K562 (cell line): Measurements from ENCODE around the gene FOXJ2. TPM values are rescaled to one million over a fixed set of nuclear protein-coding genes. Genes with fewer than 3 reads are reported as not detected.

Experiments used
- CBX1 ChIP-seq: sonication (generic); IDR thresholded peaks from 2 replicates; pipeline ENCODE4 v1.6.1; 2016; ENCODE audit warnings: antibody characterized with exemption, low read depth, mild to moderate bottlenecking
- E2F6 ChIP-seq, 2 experiments: IDR thresholded peaks; 2 replicates each; pipeline ENCODE4 v1.6.1; 2011; ENCODE audit warnings: borderline replicate concordance in 1 of 2, control low read depth in 1 of 2, low read depth in 1 of 2, low read length in 1 of 2, mild to moderate bottlenecking in 1 of 2, mixed read lengths in 1 of 2, moderate library complexity in 1 of 2; ENCODE audit not compliant: insufficient read depth in 1 of 2, insufficient read length in 1 of 2, poor library complexity in 1 of 2, severe bottlenecking in 1 of 2; ENCODE audit errors: extremely low read depth in 1 of 2
- FOSL1 ChIP-seq: fragments of 200-800 bp; sonication (Bioruptor generic); conservative IDR thresholded peaks from 2 replicates; pipeline ENCODE4 v1.6.1; 2016; ENCODE audit warnings: missing genetic modification characterization, missing compliant biosample characterization
- ID3 ChIP-seq, 2 experiments: fragments of 250-450 bp in 1 of 2; fragments of 450-650 bp in 1 of 2; sonication (Bioruptor Pico) in 1 of 2; IDR thresholded peaks; 2 replicates each; pipeline versions ENCODE4 v1.6.1 to v1.8.0; 2016 to 2021; ENCODE audit warnings: mild to moderate bottlenecking in 2 of 2, moderate library complexity in 2 of 2, missing compliant biosample characterization in 1 of 2, missing genetic modification characterization in 1 of 2
- MGA ChIP-seq: fragments of 450-650 bp; IDR thresholded peaks from 2 replicates; pipeline ENCODE4 v1.6.1; 2016; ENCODE audit warnings: mild to moderate bottlenecking, moderate library complexity
- PRDM10 ChIP-seq: fragments of 450-650 bp; IDR thresholded peaks from 2 replicates; pipeline ENCODE4 v1.6.1; 2018; ENCODE audit not compliant: partially characterized antibody
- TAF7 ChIP-seq: fragments of 450-650 bp; IDR thresholded peaks from 2 replicates; pipeline ENCODE4 v1.6.1; 2016; ENCODE audit warnings: missing genetic modification characterization, missing compliant biosample characterization
- polyA plus RNA-seq, 8 experiments: library from polyadenylated mRNA; depleted of rRNA in 4 of 8; stranded (reverse) in 5 of 8; unstranded in 3 of 8; fragments of >200 nt; fragmentation: Nextera tagmentation in 2 of 8; fragmentation: Illumina TruSeq in 1 of 8; extraction: Ambion mirVana in 2 of 8; extraction: Trizol in 1 of 8; gene quantifications; 2 replicates each; pipeline versions ENCODE4 v1.2.1 to v1.2.3, GENCODE V29; 2011 to 2014; ENCODE audit warnings: inconsistent platforms in 1 of 8, missing spikeins in 1 of 8
- total RNA-seq, 7 experiments: library from RNA; depleted of rRNA in 6 of 7; stranded (reverse); fragments of >200 nt in 6 of 7; fragmentation: Illumina TruSeq in 2 of 7; extraction: Trizol in 2 of 7; gene quantifications; 2 replicates each; pipeline versions ENCODE4 v1.2.1 to v1.2.3, GENCODE V29; 2011 to 2021; ENCODE audit warnings: low replicate concordance in 1 of 7

FOXJ2 gene
- total and polyA plus RNA-seq, 9 of the 15 experiments (the other 6 are each of a cell fraction or from before 2014, with no cell fraction given), result 1.0 to 7.5 (median 2.4) TPM

GRCh38 chr12:8033153-8034044, 883 bp downstream of the FOXJ2 start (continued):
- TF ChIP-seq MGA (no peak), PRDM10 (peak; percentile 64), CBX1 (no peak), FOSL1 (tag) (peak; percentile 43; the same call in 1 of the 2 replicates), ID3 (CRISPR knock-in tag; IDR thresholded peaks at IDR 0.05) (no peak), ID3 (tag; IDR thresholded peaks at IDR 0.05) (no peak), E2F6 (IDR thresholded peaks at IDR 0.05; ENCODE audit: borderline replicate concordance in 1 of 2, extremely low read depth in 1 of 2, insufficient read depth in 1 of 2, insufficient read length in 1 of 2, low read depth in 1 of 2, low read length in 1 of 2, poor library complexity in 1 of 2, severe bottlenecking in 1 of 2) (peak in 1 of 2 experiments; percentile 31), TAF7 (tag) (no peak)
